Type B pancreatic cell (in vitro differentiated cells): ENCODE measurements around the gene LILRB2. TPM values are rescaled to one million over a fixed set of nuclear protein-coding genes. Genes with fewer than 3 reads are reported as not detected.
"Not testable (repeated sequence)": the region's sequence is repeated elsewhere in the genome, so short reads cannot be mapped to it uniquely, and the experiment has no call there.

Experiments used
- DNase-seq: peaks from one replicate; pipeline ENCODE4 v3.0.0; 2021; ENCODE audit warnings: mixed read lengths; ENCODE audit not compliant: unreplicated experiment; ENCODE audit errors: extremely low spot score
- H3K27ac Mint-ChIP-seq: 2 replicates; pipeline ENCODE4 v1.8.0; 2021; ENCODE audit warnings: mild to moderate bottlenecking, mixed read lengths
- H3K27me3 Mint-ChIP-seq: 2 replicates; pipeline ENCODE4 v1.8.0; 2021; ENCODE audit warnings: mixed read lengths
- H3K36me3 Mint-ChIP-seq: 2 replicates; pipeline ENCODE4 v1.8.0; 2021; ENCODE audit warnings: mixed read lengths
- H3K4me1 Mint-ChIP-seq: one replicate; pipeline ENCODE4 v1.8.0; 2021; ENCODE audit warnings: mixed read lengths; ENCODE audit not compliant: unreplicated experiment
- H3K4me3 Mint-ChIP-seq: 2 replicates; pipeline ENCODE4 v1.8.0; 2021; ENCODE audit warnings: mild to moderate bottlenecking, mixed read lengths
- H3K9me3 Mint-ChIP-seq: 2 replicates; pipeline ENCODE4 v1.8.0; 2021; ENCODE audit warnings: mixed read lengths
- total RNA-seq: library from RNA; stranded (reverse); gene quantifications from 2 replicates; pipeline ENCODE4 v1.2.1, GENCODE V29; 2021; ENCODE audit warnings: low replicate concordance
- TF ChIP-seq, protein P1 (sequence below): fragments of 200-600 bp; sonication (generic); conservative IDR thresholded peaks from 2 replicates; pipeline ENCODE4 v1.5.0; 2021; ENCODE audit warnings: antibody characterized with exemption, mild to moderate bottlenecking

LILRB2 gene
- total RNA-seq, 1 donor from 2014 or later, result not detected

DNA sequence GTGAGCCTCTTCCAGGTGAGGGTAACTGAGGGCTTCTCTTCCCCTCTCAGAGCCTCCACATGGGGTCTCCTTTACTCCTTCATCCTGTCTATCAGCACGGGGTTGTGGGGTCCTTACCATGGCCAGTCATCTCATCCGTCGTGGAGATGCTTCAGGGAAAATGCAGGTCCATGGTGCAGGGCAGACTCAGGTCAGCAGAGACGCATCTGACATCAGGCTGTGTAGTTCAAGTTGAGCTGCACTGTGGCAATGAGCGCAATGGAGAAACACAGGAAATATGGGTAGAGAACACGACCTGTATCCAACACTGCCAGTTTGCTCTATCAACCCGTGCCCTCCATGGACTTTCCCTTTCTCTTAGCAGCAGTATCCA is 18.2 kb upstream of the LILRB2 start:
- H3K4me1 Mint-ChIP-seq, result no peaks in the 10 kb centered on the region
- DNase-seq, result peak; percentile 51
- H3K27me3 Mint-ChIP-seq, result peaks cover 36% of the 10 kb centered on the region
- TF ChIP-seq, protein P1, sequence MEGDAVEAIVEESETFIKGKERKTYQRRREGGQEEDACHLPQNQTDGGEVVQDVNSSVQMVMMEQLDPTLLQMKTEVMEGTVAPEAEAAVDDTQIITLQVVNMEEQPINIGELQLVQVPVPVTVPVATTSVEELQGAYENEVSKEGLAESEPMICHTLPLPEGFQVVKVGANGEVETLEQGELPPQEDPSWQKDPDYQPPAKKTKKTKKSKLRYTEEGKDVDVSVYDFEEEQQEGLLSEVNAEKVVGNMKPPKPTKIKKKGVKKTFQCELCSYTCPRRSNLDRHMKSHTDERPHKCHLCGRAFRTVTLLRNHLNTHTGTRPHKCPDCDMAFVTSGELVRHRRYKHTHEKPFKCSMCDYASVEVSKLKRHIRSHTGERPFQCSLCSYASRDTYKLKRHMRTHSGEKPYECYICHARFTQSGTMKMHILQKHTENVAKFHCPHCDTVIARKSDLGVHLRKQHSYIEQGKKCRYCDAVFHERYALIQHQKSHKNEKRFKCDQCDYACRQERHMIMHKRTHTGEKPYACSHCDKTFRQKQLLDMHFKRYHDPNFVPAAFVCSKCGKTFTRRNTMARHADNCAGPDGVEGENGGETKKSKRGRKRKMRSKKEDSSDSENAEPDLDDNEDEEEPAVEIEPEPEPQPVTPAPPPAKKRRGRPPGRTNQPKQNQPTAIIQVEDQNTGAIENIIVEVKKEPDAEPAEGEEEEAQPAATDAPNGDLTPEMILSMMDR, result no peak
- H3K27ac Mint-ChIP-seq, result no peak overlapping the region
- H3K9me3 Mint-ChIP-seq, result no peaks in the 10 kb centered on the region
- no peaks in the 10 kb centered on the region for H3K36me3 Mint-ChIP-seq
- no peak overlapping the region for H3K4me3 Mint-ChIP-seq

- H3K9me3 Mint-ChIP-seq, result no peaks in the 10 kb centered on the region
- H3K27ac Mint-ChIP-seq, result no peak overlapping the region
- no peak for DNase-seq
- H3K27me3 Mint-ChIP-seq, result peaks cover 38% of the 10 kb centered on the region
- TF ChIP-seq, protein P1, result no peak
- H3K36me3 Mint-ChIP-seq, result no peaks in the 10 kb centered on the region
- H3K4me3 Mint-ChIP-seq, result no peak overlapping the region
- no peaks in the 10 kb centered on the region for H3K4me1 Mint-ChIP-seq
Measured at GRCh38 chr19:54298357-54299125, 17.6 kb upstream of the LILRB2 start.

GRCh38 chr19:54297759-54298305 is 16.9 kb upstream of the LILRB2 start:
- H3K9me3 Mint-ChIP-seq, result peaks cover 5% of the 10 kb centered on the region
- peaks cover 45% of the 10 kb centered on the region for H3K27me3 Mint-ChIP-seq

GRCh38 chr19:54294539-54294938 is 13.6 kb upstream of the LILRB2 start:
- H3K9me3 Mint-ChIP-seq, result peaks cover 5% of the 10 kb centered on the region
- no peaks in the 10 kb centered on the region for H3K36me3 Mint-ChIP-seq
- no peak overlapping the region for H3K4me3 Mint-ChIP-seq
- TF ChIP-seq, protein P1, result no peak
- DNase-seq, result no peak
- no peaks in the 10 kb centered on the region for H3K4me1 Mint-ChIP-seq
- no peak overlapping the region for H3K27ac Mint-ChIP-seq
- peaks cover 47% of the 10 kb centered on the region for H3K27me3 Mint-ChIP-seq

More at GRCh38 chr19:54297759-54298305, 16.9 kb upstream of the LILRB2 start:
- peak; percentile 55 for DNase-seq
- Mint-ChIP-seq H3K27ac (no peak overlapping the region), H3K4me1 (no peaks in the 10 kb centered on the region), H3K36me3 (no peaks in the 10 kb centered on the region), H3K4me3 (no peak overlapping the region)
- TF ChIP-seq, protein P1, result no peak

GRCh38 chr19:54289160-54289559 is 8.2 kb upstream of the LILRB2 start:
- peaks cover 57% of the 10 kb centered on the region for H3K27me3 Mint-ChIP-seq
- DNase-seq, H3K4me3 Mint-ChIP-seq, H3K4me1 Mint-ChIP-seq, H3K27ac Mint-ChIP-seq, H3K9me3 Mint-ChIP-seq, H3K36me3 Mint-ChIP-seq: not testable (repeated sequence)

DNA sequence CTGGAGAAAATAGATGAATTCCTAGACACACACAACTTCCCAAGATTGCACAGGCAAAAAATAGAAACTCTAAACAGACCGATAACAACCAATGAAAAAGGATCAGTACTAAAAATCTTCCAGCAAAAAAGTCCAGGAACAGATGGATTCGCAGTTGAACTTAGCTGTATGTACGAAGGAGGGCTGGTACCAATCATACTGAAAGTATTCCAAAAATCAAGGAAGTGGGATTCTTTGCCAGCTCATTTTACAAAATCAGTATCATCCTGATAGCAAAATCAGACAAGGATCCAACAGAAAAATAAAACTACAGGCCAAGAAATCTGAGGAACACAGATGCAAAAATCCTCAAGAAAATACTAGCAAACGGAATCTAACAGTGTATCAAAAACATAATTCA is 6.5 kb upstream of the LILRB2 start:
- H3K36me3 Mint-ChIP-seq, result no peaks in the 10 kb centered on the region
- TF ChIP-seq, protein P1, result no peak
- no peak overlapping the region for H3K27ac Mint-ChIP-seq
- H3K9me3 Mint-ChIP-seq, result no peaks in the 10 kb centered on the region
- no peak overlapping the region for H3K4me3 Mint-ChIP-seq
- no peaks in the 10 kb centered on the region for H3K4me1 Mint-ChIP-seq
- peaks cover 53% of the 10 kb centered on the region for H3K27me3 Mint-ChIP-seq
- DNase-seq, result no peak

- not testable (repeated sequence) for H3K36me3 Mint-ChIP-seq, H3K27ac Mint-ChIP-seq, H3K4me1 Mint-ChIP-seq, H3K9me3 Mint-ChIP-seq, H3K4me3 Mint-ChIP-seq
- H3K27me3 Mint-ChIP-seq, result peaks cover 55% of the 10 kb centered on the region
- peak; percentile 22 for DNase-seq
Measured at GRCh38 chr19:54286283-54286682, 5.4 kb upstream of the LILRB2 start.

- H3K36me3 Mint-ChIP-seq, H3K27ac Mint-ChIP-seq, H3K4me1 Mint-ChIP-seq, H3K4me3 Mint-ChIP-seq, H3K9me3 Mint-ChIP-seq: not testable (repeated sequence)
- peaks cover 56% of the 10 kb centered on the region for H3K27me3 Mint-ChIP-seq
- peak; percentile 47 for DNase-seq
Measured at GRCh38 chr19:54285427-54286056, 4.6 kb upstream of the LILRB2 start.
